Left lung (tissue), 10 donors: ENCODE measurements around the gene MAP4K1. TPM values are rescaled to one million over a fixed set of nuclear protein-coding genes. Genes with fewer than 3 reads are reported as not detected.
A peak's percentile ranks its signal among the peaks of the same experiment; 100 is the strongest.

ENCODE experiments used
- ATAC-seq: fragments of 200-7000 bp; cut with Tn5 transposase; one replicate; pipeline ENCODE4 v1.9.1; 2020; ENCODE audit warnings: moderate library complexity
- DNase-seq, 4 donors: peaks; one replicate each; pipeline ENCODE4 v3.0.0-alpha.2; 2013 to 2020
- H3K27ac ChIP-seq, 2 donors: fragments of 200-600 bp; sonication (generic) in 1 of 2; one replicate each; pipeline versions ENCODE4 v1.5.0 to v1.8.0; 2020 to 2021
- H3K27me3 ChIP-seq, 2 donors: fragments of 200-600 bp; sonication (generic) in 1 of 2; one replicate each; pipeline versions ENCODE4 v1.5.0 to v1.8.0; 2020 to 2021
- H3K36me3 ChIP-seq, 2 donors: fragments of 200-600 bp; sonication (generic) in 1 of 2; one replicate each; pipeline versions ENCODE4 v1.5.0 to v1.8.0; 2020 to 2021
- H3K4me1 ChIP-seq, 2 donors: fragments of 200-600 bp; one replicate each; pipeline ENCODE4 v1.8.0; 2021
- H3K4me3 ChIP-seq, 2 donors: fragments of 200-600 bp; sonication (generic) in 1 of 2; one replicate each; pipeline versions ENCODE4 v1.5.0 to v1.8.0; 2020 to 2021; ENCODE audit warnings: mild to moderate bottlenecking in 1 of 2
- H3K9me3 ChIP-seq, 2 donors: fragments of 200-600 bp; sonication (generic) in 1 of 2; one replicate each; pipeline versions ENCODE4 v1.5.0 to v1.8.0; 2020 to 2021
- CTCF ChIP-seq, 2 donors: fragments of 200-600 bp; sonication (generic) in 1 of 2; IDR thresholded peaks; one replicate each; pipeline versions ENCODE4 v1.5.0 to v1.8.0; 2021; ENCODE audit warnings: antibody characterized with exemption in 2 of 2
- intact Hi-C, 2 donors: fragments of 100-400 bp; cut with DNase I; formaldehyde crosslinking; loops; one replicate each; pipeline versions ENCODE4 v1.11.2 to v1.14.2; 2022
- polyA plus RNA-seq, 6 donors: library from polyadenylated mRNA; unstranded; fragments of 120-200 nt; gene quantifications; one replicate each; pipeline ENCODE4 v1.2.1, GENCODE V29; 2013; ENCODE audit not compliant: insufficient read length in 6 of 6
- total RNA-seq, 2 donors: library from RNA; stranded (reverse); fragmentation: NEBNext Ultra II Directional; extraction: Animal tissue kit (Norgen Biotek cat#: 25700); gene quantifications; one replicate each; pipeline ENCODE4 v1.2.1, GENCODE V29; 2021
- donor health status: DM: no; HTN: yes; CAD: no.
- donor health status: DM: no; HTN: no; CAD: no.

MAP4K1 gene
- total and polyA plus RNA-seq, 8 donors, result 3.1 to 10.7 (median 4.4) TPM

DNA sequence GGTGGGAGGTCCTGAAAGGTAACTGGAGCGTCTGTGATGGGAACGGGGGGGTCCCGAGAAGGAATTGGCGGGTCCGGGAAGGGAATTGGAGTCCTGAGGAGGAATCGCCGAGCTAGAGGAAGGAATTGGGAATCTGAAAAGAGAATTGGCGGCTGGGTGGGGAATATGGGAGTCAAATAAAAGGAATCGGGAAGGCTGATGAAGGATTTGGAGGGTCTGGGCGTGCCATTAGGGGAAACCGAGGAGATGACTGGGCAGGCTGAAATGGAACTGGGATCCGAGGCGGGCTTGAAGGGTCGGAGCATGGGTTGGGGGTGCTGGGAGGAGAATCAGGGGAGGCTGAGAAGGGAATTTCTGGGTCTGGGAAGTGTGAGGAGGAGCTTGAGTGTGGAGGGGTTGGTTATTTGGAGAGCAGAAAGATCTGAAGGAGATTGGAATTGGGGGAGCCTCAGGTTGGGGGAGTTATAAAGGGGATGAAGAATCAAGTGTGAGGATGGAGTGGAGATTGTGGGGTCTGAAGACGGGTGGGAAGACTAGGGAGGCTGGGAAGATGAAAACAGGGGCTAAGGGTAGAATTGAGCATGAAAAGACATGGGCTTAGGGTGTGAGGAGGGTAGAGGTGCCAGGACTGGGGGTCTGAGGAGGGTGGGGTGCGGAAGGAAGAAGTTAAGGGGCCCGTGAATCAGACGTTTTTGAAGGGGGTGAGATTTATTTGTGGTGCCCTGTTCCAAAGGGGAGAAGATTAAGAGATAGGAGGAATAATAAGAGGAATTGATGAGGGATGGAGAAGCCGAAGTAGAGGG lies 30.4 kb upstream of the MAP4K1 start:
- H3K4me1 ChIP-seq, result peaks cover 37 to 47% of the 10 kb centered on the region in 2 donors
- no peak for TF ChIP-seq CTCF (IDR thresholded peaks at IDR 0.05)
- no peak for DNase-seq
- intact Hi-C loops, result loop anchor here in 1 of 2 donors (10.0 kb wide), 1 partner anchor 57 kb away; no protein-coding TSS in a partner anchor
- H3K4me3 ChIP-seq, result peak overlapping the region; percentile 57 to 88
- ATAC-seq, result no peak
- H3K36me3 ChIP-seq, result no peaks in the 10 kb centered on the region
- peak overlapping the region; percentile 86 to 87 for H3K27ac ChIP-seq
- H3K9me3 ChIP-seq, result no peaks in the 10 kb centered on the region
- H3K27me3 ChIP-seq, result no peaks in the 10 kb centered on the region

GRCh38 chr19:38647368-38647965 lies 29.7 kb upstream of the MAP4K1 start, which contains the start of gene ACTN4:
ACTN4 (plus strand) TSS chr19:38647649; CDS start chr19:38647746, 97 bp downstream.
- Histone ChIP-seq H3K4me1 (peaks cover 30 to 40% of the 10 kb centered on the region in 2 donors), H3K4me3 (peak within 1 kb of the TSS; percentile 57 to 88), H3K27ac (peak within 1 kb of the TSS; percentile 86 to 87), H3K27me3 (no peaks in the 10 kb centered on the region), H3K36me3 (no peaks in the 10 kb centered on the region), H3K9me3 (no peaks in the 10 kb centered on the region)
- intact Hi-C loops, result loop anchor here in 1 of 2 donors (10.0 kb wide), 1 partner anchor 57 kb away; no protein-coding TSS in a partner anchor
- TF ChIP-seq CTCF (IDR thresholded peaks at IDR 0.05), result no peak
- DNase-seq (peak; percentile 97 to 100 (median 99)), ATAC-seq (peak; percentile 82)

DNA sequence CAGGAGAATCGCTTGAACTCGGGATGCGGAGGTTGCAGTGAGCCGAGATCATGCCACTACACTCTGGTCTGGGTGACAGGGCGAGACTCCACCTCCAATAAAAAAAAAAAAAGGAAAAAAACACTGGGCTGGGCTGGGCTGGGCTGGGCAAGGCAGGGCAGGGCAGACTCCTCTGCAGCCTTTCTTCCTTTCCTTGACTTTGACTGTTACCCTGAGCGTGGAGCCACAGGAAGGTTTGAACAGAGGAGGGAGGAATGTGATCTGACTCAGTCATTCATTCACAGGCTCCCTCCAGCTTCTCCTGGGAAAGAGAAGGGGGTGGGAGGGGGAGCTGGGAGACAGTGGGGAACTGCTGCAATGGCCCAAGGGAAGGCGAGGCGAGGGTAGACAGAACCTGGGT lies 27.0 kb upstream of the MAP4K1 start:
- no peak for ATAC-seq
- no peak for DNase-seq
- H3K27me3 ChIP-seq, result no peaks in the 10 kb centered on the region
- H3K9me3 ChIP-seq, result no peaks in the 10 kb centered on the region
- no peak for TF ChIP-seq CTCF (IDR thresholded peaks at IDR 0.05)
- no peaks in the 10 kb centered on the region for H3K36me3 ChIP-seq
- intact Hi-C loops, result loop anchor here in 1 of 2 donors (10.0 kb wide), 1 partner anchor 60 kb away; no protein-coding TSS in a partner anchor
- peaks cover 4 to 22% of the 10 kb centered on the region in 2 donors for H3K4me1 ChIP-seq
- no peak overlapping the region for H3K27ac ChIP-seq
- no peak overlapping the region for H3K4me3 ChIP-seq

DNA sequence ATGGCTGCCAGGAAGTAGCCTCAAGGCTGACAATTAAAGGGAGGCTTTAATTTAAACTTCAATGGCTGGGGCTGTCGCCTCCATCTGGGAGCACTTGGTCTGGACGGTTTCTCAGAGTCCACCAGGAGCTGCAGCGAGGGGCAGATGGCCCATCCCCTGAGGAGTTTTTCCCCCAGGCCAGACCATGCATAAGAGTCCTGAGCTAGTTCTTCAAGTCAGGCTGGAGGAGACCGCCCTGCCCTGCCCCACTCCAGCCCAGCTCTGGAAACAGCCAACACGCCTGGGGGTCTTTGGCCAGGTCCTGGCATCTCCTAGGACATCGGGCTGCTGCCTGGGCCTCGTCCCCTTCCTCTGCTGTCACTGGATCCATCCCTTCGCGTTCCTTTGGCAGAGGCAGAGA lies 24.4 kb upstream of the MAP4K1 start:
- H3K36me3 ChIP-seq, result peaks cover 0 to 3% of the 10 kb centered on the region in 2 donors
- peaks cover 0 to 20% of the 10 kb centered on the region in 2 donors for H3K4me1 ChIP-seq
- intact Hi-C loops, result loop anchor here in 1 of 2 donors (10.0 kb wide), 1 partner anchor 63 kb away; no protein-coding TSS in a partner anchor
- no peak for ATAC-seq
- no peak overlapping the region for H3K27ac ChIP-seq
- H3K4me3 ChIP-seq, result no peak overlapping the region
- no peaks in the 10 kb centered on the region for H3K27me3 ChIP-seq
- DNase-seq, result no peak
- TF ChIP-seq CTCF (IDR thresholded peaks at IDR 0.05), result no peak
- H3K9me3 ChIP-seq, result no peaks in the 10 kb centered on the region

GRCh38 chr19:38640368-38640767 lies 22.6 kb upstream of the MAP4K1 start:
- peaks cover 0 to 16% of the 10 kb centered on the region in 2 donors for H3K36me3 ChIP-seq
- no peak overlapping the region for H3K4me3 ChIP-seq
- H3K9me3 ChIP-seq, result no peaks in the 10 kb centered on the region
- TF ChIP-seq CTCF (IDR thresholded peaks at IDR 0.05), result no peak
- ATAC-seq (no peak), DNase-seq (no peak)
- intact Hi-C loops, result loop anchor here in 1 of 2 donors (10.0 kb wide), 1 partner anchor 64 kb away; no protein-coding TSS in a partner anchor
- H3K4me1 ChIP-seq, result peaks cover 0 to 26% of the 10 kb centered on the region in 2 donors
- H3K27ac ChIP-seq, result peak overlapping the region; percentile 33 to 62
- H3K27me3 ChIP-seq, result no peaks in the 10 kb centered on the region
